GM19193 (cell line): Measurements from ENCODE around the gene EGLN1.

Source experiments
- POLR2A ChIP-seq: IDR thresholded peaks from 4 replicates; pipeline ENCODE4 v1.6.1; 2011; ENCODE audit not compliant: insufficient read depth, insufficient read length; ENCODE audit errors: extremely low read depth

The EGLN1 gene

DNA sequence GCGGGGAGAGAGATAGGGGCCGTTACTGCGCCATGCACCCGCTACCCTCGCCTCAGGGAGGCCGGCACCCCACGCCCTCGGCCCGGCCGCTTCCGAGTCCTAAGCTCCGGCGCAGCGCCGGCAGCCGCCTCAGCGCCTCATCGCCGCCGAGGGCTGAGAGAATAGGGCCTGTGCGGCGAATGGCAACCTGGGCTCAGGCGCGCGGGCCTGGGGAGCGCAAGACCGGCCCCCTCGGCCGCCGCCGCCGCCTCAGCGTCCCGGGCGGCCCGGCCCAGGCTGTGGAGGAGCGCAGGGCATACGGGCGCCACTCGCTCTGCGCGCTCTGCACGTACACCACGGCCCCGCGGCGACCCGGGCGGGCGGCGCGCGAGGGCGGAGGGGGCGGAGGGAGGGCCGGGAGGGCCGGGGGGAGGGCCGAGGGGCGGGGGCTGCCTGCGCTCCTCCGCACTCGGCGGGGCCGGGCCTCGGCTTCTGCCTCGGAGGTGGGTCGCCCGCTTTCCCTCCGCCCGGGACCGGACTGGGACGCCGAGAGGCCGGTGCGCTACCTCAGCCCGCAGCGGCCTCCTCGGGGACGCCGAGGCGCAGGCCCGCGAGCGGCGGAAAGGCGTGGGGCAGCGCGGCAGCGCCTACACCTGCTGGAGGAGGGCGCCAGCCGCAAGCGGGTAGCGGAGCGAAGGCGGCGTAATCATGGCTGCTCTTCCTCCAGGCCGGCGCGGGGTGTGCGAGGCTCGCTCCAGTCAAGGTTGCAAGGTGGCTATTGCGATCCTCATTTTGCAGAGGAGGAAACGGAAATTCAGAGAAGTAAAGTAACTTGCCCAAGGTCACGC is at the start of gene EGLN1:
TSS of gene EGLN1 (minus strand) at position 317 of the 827 bp plus-strand sequence. CDS start 399 bp downstream, outside the sequence.
- peak; percentile 70 for TF ChIP-seq POLR2A

DNA sequence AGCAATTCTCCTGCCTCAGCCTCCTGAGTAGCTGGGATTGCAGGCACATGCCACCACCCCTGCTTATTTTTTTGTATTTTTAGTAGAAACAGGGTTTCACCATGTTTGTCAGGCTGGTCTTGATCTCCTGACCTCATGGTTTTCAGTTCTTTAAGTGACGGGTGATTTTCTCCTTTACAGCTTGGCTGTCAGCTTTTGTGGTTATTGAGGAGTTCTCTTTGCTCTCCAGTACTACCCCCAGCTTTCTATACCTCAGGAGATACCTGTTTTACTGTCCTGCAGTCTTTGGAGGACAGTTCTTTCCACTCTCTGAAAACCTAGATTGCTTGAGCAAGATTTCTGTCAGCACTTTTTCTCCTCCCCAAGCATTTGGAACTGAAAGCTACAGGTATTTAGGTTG is 45.9 kb upstream of the EGLN1 start:
- TF ChIP-seq POLR2A: no peak

DNA sequence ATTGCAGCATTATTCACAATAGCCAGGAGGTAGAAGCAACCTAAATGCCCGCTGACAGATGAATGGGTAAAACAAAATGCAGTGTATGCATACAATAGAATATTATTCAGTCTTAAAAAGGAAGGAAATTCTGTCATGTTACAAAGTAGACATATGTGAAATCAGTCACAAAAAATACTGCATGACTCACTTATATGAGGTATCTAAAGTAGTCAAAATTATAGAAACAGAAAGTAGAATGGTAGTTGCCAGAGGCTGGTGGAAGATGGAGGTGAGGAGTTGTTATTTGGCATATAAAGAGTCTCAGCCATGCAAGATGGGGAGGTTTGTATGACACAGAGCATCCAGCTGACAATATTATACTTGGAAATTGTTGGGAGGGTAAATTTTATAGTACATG is 43.0 kb upstream of the EGLN1 start:
- TF ChIP-seq POLR2A: no peak

DNA sequence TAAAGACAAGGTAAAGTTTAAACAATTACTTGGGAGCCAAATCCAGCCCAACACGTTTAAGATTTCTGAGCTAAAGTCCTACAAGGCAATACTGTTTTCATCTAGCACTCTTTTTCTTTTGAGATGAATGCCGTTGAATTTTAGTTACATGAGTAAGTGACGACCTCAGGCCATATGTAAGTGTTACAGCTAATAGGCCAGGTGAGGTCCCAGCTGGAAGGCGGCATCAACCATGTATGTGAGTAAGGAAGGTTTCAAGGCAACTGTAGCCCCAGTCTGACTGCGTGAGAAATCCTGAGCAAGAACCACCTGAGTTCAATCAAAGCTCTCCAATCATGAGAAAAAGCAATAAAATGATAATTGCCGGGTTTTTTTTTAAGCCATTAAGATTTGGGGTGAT is 41.5 kb upstream of the EGLN1 start:
- no peak for TF ChIP-seq POLR2A

DNA sequence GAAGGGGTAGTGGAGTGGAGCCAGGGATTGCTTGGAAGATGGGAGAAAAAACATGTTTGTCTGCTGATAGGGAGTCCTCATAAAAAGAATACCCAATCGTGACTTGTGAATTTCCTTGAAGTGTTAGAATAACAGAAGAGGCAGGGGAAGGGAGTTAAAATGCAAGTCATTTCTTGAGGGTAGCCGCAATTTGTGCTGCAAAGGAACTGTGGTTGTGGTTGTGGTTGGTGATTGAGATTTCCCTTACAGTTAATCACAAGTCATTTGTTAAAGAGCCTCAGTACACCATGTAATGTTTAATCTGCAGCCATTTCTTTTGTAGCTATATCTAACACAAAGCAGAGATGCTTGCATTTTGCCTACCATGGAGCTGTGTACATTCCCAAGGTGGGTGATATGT is 38.5 kb upstream of the EGLN1 start:
- TF ChIP-seq POLR2A: no peak

DNA sequence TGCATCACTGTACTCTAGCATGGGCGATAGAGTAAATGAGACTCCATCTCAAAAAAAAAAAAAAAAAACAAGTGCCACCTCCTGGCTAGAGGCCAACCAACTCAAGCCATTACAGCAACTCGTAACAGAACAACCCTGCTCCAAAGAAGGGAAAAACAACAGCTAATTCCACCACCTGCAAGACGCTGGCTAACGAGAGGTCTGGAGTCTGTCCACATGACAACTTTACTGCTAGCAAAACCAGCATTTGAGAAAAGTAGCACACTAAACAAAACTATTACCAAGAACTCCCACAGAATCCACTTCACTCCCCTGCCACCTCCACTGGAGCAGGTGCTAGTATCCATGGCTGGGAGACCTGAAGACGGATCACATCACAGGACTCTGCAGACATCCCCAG is 24.1 kb upstream of the EGLN1 start:
- no peak for TF ChIP-seq POLR2A

DNA sequence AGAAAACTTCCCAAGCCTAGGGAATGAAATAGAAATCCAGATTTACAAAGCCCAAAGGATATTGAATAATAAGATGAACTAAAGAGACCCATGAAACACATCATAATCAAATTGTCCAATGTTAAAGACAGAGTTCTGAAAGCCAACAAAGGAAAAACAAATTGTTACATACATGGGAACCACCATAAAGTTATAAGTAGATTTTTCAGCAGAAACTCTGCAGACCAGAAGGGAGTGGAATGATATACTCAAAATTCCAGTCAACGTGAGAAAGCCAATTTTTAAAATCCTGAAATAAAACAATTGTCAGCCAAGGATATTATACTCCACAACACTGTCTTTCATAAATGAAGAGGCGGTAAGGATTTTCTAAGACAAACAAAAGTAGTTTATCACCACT is 22.0 kb upstream of the EGLN1 start:
- TF ChIP-seq POLR2A: no peak

DNA sequence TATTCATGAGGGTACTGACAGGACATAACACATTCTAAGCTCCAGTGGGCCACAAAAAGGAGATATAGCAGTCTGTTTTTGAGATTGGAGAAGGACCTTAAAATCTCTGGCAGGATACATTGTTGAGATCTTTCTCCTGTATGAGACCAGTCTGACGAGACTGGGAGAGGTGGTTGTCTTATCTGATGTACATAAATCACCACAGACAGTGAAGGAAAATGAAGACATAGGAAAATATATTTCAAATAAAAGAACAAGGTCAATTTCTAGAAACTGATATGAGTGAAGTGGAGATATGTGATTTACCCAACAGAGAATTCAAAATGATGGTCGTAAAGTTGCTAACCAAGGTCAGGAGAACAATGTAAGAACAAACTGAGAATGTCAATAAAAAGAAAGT is 21.3 kb upstream of the EGLN1 start:
- TF ChIP-seq POLR2A: no peak

DNA sequence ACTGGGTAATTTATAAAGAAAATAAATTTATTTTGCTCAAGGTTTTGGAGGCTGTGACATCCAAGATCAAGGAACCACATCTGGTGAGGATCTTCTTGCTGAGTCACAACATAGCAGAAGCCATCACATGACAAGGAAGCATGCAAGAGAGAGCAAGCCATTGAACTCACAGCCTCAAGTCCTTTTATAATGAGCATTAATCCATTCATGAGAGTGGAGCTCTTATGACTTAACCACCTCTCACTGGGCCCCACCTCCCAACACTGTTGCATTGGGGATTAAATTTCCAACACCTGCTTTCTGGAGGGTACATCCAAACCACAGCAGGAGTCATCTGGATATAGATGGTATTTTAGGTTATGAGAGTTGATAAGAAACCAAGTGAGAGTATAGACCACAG is 20.6 kb upstream of the EGLN1 start:
- TF ChIP-seq POLR2A: no peak

DNA sequence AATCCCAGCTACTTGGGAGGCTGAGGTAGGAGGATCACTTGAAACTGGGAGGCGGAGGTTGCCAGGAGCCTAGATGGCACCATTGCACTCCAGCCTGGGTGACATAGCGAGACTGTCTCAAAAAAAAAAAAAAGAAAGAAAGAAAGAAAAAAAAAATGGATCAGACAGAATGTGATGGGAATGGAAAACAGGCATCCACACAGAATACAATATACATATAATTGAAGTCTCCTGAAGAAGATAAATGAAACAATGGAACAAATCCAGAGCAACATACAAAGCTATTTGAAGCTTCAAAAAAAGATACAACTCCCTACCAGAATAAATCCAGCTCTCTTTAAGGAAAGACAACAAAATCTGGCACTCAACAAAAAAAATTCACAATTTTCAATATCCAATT is 10.9 kb upstream of the EGLN1 start:
- no peak for TF ChIP-seq POLR2A

DNA sequence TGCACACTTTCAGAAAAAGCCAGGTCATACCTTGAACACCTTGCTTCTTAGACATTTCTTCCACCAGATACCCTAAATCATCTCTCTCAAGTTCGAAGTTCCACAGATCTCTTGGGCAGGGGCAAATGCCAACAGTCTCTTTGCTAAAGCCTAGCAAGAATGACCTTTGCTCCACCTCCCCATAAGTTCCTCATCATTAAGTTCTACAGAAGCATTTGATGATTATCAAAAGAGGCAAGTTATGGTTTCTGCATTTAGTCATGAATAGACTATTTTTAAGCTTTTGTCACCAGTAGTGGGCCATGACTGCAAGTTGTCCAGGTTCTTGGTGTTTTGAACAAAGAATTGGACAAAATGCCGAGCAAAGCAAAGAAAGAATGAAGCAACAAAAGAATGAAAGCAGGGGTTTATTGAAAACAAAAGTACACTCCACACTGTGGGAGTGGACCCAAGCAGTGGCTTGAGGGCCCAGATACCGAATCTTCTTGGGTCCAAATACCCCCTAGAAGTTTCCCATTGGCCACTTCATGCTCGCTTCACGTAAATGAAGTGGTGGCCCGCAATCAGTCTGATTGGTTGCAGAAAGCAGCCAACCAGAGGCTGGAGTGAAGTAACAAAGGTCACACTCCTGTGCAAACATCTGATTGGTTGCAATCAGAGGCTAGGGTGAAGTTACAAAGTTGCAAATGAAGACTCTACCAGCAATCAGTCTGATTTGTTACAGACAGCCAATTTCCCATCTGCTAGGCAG is 9.8 kb upstream of the EGLN1 start:
- TF ChIP-seq POLR2A: no peak

DNA sequence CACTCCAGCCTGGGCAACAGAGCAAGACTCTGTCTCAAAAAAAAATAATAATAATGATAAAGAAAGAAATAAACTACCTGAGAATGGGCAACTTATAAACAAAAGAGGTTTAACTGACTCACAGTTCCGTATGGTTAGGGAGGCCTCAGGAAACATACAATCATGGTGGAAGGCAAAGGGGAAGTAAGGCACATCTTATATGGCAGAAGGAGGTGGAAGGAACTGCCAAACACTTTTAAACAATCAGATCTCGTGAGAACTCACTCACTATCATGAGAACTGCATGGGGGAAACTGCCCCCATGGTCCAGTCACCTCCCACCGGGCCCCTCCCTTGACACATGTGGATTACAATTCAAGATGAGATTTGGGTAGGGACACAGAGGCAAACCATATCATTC is 6.3 kb upstream of the EGLN1 start:
- TF ChIP-seq POLR2A: no peak

DNA sequence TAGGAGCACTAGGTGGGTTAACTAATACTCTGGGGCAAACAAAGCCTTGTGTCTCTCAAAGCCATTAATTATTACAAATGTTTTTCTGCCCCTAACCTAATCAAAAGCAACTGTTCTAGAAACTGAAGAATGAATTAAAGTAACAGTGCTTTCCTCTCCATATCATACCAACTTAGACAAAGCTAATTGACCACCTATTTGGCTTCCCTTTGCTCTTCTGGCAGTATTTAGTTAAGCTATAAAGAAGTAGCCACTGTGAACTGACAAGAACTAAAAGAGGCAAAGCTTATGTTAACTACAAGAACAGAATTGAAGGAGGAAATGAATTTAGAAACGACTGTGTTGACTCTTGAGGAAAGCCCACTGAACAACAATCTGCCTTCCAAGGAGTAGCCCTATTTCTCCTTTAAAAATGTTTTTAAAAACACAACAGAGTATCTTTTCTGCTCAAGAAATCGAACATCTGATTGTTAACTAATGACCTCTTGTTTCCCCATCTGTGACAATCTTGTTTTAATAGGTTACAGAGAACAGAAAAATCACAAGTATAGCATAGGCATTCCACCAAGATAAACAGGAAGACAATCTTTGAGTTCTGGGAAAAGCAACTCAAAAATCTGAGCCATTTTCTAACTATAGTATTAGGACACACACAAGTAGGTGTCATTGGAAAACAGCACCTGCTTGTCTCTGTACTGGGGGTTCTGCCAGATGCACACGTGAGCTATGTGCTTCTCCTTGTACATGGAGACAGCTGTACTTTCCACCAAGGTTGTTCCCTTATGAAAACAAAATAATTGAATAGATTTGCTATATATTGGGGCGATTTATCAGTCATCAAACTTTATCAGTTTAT is 3.1 kb upstream of the EGLN1 start:
- no peak for TF ChIP-seq POLR2A

DNA sequence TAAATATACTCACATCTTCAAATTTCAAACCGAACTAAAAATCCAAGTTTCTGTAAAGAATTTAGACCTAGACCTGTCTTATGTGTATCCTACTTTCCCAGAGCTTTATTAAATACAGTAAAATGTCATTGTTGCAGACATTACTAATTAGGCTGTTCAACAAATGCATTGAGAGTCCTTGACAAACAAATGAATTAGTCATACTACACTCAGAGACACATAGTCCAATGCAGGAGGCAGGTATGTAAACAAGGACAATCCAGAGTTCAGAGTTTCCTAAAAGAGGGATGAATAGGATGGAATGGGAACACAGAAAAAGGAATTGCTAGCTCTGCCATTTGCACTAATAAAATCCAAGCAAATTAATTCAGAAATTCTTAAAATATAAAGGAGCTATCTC is 1.6 kb upstream of the EGLN1 start:
- TF ChIP-seq POLR2A: no peak

DNA sequence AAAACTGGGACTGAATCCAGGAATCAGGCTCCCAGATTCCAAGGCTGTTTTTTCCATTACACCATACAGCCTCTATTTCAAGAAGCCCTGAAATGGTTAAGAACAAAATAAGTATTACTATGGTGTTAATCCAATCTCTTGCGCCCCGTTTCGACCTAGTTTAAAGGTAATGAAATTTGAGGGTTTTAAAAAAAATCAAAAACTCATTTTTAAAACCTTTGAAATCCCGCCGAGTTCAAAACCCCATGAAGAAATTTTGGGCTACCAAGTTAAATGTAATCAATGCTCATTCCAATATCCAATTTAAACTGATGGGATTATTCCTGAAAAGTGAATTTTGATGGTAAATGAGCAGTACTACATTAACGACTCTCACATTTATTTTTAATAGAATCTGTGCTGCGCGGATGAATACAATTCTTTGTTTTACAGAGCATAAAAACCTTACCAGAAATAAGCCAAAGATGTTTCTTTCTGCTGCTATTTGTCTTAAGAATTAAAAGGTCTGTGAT is 767 bp upstream of the EGLN1 start:
- TF ChIP-seq POLR2A: no peak
